D721Med (cell line): ENCODE measurements around the gene SRP19.

Source experiments
- DNase-seq: peaks from one replicate; pipeline ENCODE4 v3.0.0; 2011; ENCODE audit warnings: low spot score; ENCODE audit not compliant: insufficient read length
- FAIRE-seq: peaks from 2 replicates; lab custom pipeline; 2011; peaks lifted over from hg19 to GRCh38; lab: Jason Lieb, UNC
- CTCF ChIP-seq: IDR thresholded peaks from 2 replicates; pipeline ENCODE4 v1.5.1; 2012; ENCODE audit warnings: mild to moderate bottlenecking, control low read depth; ENCODE audit not compliant: insufficient read depth; ENCODE audit errors: missing control alignments

Gene SRP19

GRCh38 chr5:112830378-112830777 is 30.7 kb upstream of the SRP19 start:
- TF ChIP-seq CTCF = no peak
- no peak for DNase-seq
- no peak for FAIRE-seq

- no peak for TF ChIP-seq CTCF
- FAIRE-seq = no peak
Measured at GRCh38 chr5:112833971-112834370, 27.1 kb upstream of the SRP19 start.

GRCh38 chr5:112844489-112844888 is 16.6 kb upstream of the SRP19 start:
- no peak for FAIRE-seq
- no peak for TF ChIP-seq CTCF
- DNase-seq = no peak

More at GRCh38 chr5:112833971-112834370, 27.1 kb upstream of the SRP19 start:
- no peak for DNase-seq

GRCh38 chr5:112846556-112846955 is 14.5 kb upstream of the SRP19 start:
- no peak for TF ChIP-seq CTCF
- DNase-seq (no peak), FAIRE-seq (no peak)

- DNase-seq (no peak), FAIRE-seq (no peak)
- no peak for TF ChIP-seq CTCF
Measured at GRCh38 chr5:112847306-112847705, 13.8 kb upstream of the SRP19 start.

- peak; percentile 11 for FAIRE-seq
- no peak for DNase-seq
- peak; percentile 72 for TF ChIP-seq CTCF
Measured at GRCh38 chr5:112848116-112848811, 12.8 kb upstream of the SRP19 start.

- DNase-seq (no peak), FAIRE-seq (no peak)
- TF ChIP-seq CTCF = no peak
Measured at GRCh38 chr5:112849912-112850311, 11.2 kb upstream of the SRP19 start.
